ENCODE measurements around the gene ZDHHC7.

GRCh38 chr16:84940670-84941551 lies 70.4 kb downstream of the ZDHHC7 start:
- TF ChIP-seq CTCF (IDR thresholded peaks at IDR 0.05; ENCODE audit: low read depth, low read length, missing input control) (no peak), GABPA (IDR thresholded peaks at IDR 0.05 in 1 of 2, conservative IDR thresholded peaks at IDR 0.05 in 1 of 2) (no peak), RAD21 (IDR thresholded peaks at IDR 0.05) (no peak), ZBTB33 (IDR thresholded peaks at IDR 0.05) (no peak), HNF4A (conservative IDR thresholded peaks at IDR 0.05) (no peak), MAX (IDR thresholded peaks at IDR 0.05) (no peak), FOXA1 (IDR thresholded peaks at IDR 0.05) (no peak), YY1 (IDR thresholded peaks at IDR 0.05) (no peak), TAF1 (conservative IDR thresholded peaks at IDR 0.05) (no peak), RXRA (IDR thresholded peaks at IDR 0.05) (no peak), REST (IDR thresholded peaks at IDR 0.05) (no peak)

All from liver (tissue), 3 donors.